Right atrium auricular region (tissue), 2 donors: Measurements from ENCODE around the gene QSOX2. TPM values are rescaled to one million over a fixed set of nuclear protein-coding genes. Genes with fewer than 3 reads are reported as not detected.

Experiments used
- DNase-seq: peaks from one replicate; pipeline ENCODE4 v3.0.0-alpha.2; 2019; ENCODE audit warnings: low spot score
- H3K27ac ChIP-seq, 2 donors: fragments of 200-600 bp; sonication (generic); 1 replicate in 1 of 2; 2 replicates in 1 of 2; pipeline ENCODE4 v1.5.1; 2016 to 2019
- H3K27me3 ChIP-seq, 2 donors: fragments of 200-600 bp; sonication (generic); one replicate each; pipeline versions ENCODE4 v1.5.1 to v1.6.0; 2017 to 2019
- H3K36me3 ChIP-seq: fragments of 200-600 bp; sonication (generic); one replicate; pipeline ENCODE4 v1.5.1; 2016
- H3K4me1 ChIP-seq, 2 donors: fragments of 200-600 bp; sonication (generic); one replicate each; pipeline versions ENCODE4 v1.5.1 to v1.6.0; 2017 to 2019
- H3K4me3 ChIP-seq, 2 donors: fragments of 200-600 bp; sonication (generic); 1 replicate in 1 of 2; 2 replicates in 1 of 2; pipeline ENCODE4 v1.5.1; 2017 to 2019; ENCODE audit warnings: mild to moderate bottlenecking in 1 of 2, moderate library complexity in 1 of 2
- H3K9me3 ChIP-seq, 2 donors: fragments of 200-600 bp; sonication (generic); one replicate each; pipeline ENCODE4 v1.5.1; 2019
- total RNA-seq, 2 donors: library from RNA; depleted of rRNA; stranded (reverse); fragments of >200 nt; gene quantifications; one replicate each; pipeline ENCODE4 v1.1.0, GENCODE V29; 2016
- TF ChIP-seq, protein P1 (sequence below), 2 donors: fragments of 200-600 bp; sonication (generic); IDR thresholded peaks; one replicate each; pipeline ENCODE4 v1.5.1; 2019; ENCODE audit warnings: antibody characterized with exemption in 2 of 2

Gene QSOX2
- total RNA-seq, 2 donors from 2014 or later, result 3.2 to 6.3 TPM

DNA sequence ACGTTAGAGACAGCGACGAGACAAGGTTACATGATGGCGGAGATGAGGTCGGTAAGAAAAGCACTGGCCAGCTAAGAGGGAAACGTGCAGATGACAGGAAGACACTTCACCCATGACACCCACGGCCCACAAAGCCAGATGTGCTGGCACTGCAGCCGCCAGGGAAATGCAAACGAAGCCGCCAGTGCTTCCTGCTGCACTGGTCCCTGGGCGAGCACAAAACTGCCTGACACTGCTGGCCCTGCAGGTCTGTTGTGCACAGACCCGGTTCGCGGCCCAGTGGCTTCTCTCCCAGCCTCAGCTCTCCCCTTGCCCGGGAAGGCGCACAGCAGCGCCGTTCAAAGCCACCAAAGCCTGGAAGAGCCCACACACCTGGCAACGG lies 20.3 kb downstream of the QSOX2 start:
- no peak for DNase-seq
- TF ChIP-seq, protein P1, sequence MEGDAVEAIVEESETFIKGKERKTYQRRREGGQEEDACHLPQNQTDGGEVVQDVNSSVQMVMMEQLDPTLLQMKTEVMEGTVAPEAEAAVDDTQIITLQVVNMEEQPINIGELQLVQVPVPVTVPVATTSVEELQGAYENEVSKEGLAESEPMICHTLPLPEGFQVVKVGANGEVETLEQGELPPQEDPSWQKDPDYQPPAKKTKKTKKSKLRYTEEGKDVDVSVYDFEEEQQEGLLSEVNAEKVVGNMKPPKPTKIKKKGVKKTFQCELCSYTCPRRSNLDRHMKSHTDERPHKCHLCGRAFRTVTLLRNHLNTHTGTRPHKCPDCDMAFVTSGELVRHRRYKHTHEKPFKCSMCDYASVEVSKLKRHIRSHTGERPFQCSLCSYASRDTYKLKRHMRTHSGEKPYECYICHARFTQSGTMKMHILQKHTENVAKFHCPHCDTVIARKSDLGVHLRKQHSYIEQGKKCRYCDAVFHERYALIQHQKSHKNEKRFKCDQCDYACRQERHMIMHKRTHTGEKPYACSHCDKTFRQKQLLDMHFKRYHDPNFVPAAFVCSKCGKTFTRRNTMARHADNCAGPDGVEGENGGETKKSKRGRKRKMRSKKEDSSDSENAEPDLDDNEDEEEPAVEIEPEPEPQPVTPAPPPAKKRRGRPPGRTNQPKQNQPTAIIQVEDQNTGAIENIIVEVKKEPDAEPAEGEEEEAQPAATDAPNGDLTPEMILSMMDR (IDR thresholded peaks at IDR 0.05), result no peak
- Histone ChIP-seq H3K4me1 (no peaks in the 10 kb centered on the region), H3K9me3 (no peaks in the 10 kb centered on the region), H3K27ac (no peak overlapping the region), H3K36me3 (peaks cover 17% of the 10 kb centered on the region), H3K4me3 (no peak overlapping the region), H3K27me3 (no peaks in the 10 kb centered on the region)

DNA sequence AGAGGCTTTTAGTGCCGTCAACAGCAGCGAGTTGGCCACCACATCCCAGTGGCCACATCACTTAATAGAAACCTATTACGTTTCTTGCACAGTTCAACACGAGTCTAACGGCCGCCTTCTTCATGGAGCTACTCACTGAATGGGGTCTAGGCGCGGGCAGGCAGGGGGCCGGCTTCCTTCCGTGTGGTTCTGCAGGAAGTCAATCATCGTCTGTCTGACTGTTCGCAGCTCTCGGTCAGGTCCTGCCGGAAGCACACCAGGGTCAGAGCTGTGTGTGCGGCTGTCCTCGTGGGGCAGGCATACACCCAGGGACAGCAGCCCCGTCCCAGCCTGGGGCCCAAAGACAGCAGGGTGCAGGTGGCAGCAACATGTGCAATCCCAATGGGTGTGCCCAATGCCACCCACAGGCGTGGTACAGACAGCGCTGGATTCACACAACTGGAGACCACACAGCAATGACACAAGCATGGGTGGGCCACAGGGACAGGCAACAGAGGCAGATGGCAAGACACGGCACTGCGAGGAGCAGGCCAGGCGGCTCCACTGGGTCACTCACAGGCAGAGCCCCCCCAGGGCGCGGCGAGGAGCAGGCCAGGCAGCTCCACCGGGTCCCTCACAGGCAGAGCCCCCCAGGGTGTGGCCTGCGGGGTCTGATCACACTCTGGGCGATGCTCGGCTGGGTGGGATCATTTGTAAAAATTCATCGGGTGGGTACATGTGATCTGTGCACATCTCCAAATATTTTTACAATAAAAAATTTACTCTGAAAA lies 21.6 kb downstream of the QSOX2 start:
- Histone ChIP-seq H3K27me3 (no peaks in the 10 kb centered on the region), H3K4me3 (no peak overlapping the region), H3K4me1 (no peaks in the 10 kb centered on the region), H3K9me3 (no peaks in the 10 kb centered on the region), H3K27ac (no peak overlapping the region), H3K36me3 (peaks cover 23% of the 10 kb centered on the region)
- DNase-seq, result no peak
- TF ChIP-seq, protein P1 (IDR thresholded peaks at IDR 0.05), result no peak

DNA sequence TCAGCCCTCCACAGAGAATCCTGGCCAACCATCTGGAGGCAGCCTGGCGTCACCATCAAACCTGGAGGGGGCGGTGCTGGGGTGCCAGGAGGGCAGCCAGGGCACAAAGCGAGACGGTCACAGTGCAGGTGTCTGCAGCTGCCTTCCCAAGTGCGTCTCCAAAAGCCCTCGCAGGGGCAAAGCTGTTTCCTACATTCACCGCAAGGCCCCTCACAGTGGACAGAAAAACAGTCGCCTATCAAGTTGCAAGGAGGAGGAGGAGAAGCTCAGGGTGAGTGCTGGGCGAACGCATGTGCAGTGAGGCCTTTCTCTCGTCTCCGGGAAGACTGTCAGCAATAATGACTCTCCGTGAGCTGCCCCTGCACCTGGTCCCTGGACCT lies 22.7 kb downstream of the QSOX2 start:
- no peaks in the 10 kb centered on the region for H3K27me3 ChIP-seq
- H3K4me1 ChIP-seq, result no peaks in the 10 kb centered on the region
- TF ChIP-seq, protein P1 (IDR thresholded peaks at IDR 0.05), result no peak
- no peaks in the 10 kb centered on the region for H3K9me3 ChIP-seq
- H3K4me3 ChIP-seq, result no peak overlapping the region
- H3K27ac ChIP-seq, result no peak overlapping the region
- H3K36me3 ChIP-seq, result peaks cover 33% of the 10 kb centered on the region
- DNase-seq, result no peak

DNA sequence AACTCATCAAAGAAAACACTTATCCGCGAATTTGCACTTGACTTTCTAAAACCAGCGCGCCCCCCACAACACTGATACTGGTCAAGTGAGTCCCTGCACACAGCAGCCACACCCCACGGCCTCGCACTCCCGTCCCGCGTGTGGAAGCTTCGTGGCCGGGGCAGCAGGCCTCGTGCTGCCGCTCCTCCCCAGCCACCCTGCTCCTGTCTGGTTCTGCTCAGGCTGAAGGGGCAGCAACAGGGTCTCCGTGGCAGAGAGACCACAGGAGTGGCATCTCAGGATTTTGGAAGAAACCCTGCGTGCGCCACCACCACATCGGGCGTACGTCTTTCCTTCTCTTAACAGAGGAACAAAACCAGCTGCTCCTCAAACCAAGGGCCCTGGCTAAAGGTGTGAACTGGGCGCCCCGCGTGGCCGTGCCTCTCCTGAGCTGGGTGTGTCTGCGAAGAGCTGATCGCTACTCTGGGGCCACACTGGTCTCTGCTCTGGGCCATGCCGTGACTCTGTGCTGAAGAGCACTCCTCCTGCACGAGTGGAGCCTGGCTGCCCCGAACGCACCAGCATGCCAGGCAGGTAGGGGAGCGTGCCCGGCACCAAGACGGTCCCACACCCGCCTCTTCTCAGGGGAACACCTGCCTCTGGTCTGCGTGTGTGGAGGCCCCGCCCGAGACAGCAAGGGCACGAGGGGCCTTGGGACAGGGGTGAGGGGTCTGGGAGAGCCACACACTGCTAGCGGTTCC lies 23.3 kb downstream of the QSOX2 start:
- no peak for DNase-seq
- Histone ChIP-seq H3K4me1 (no peaks in the 10 kb centered on the region), H3K9me3 (no peaks in the 10 kb centered on the region), H3K27ac (no peak overlapping the region), H3K4me3 (no peak overlapping the region), H3K36me3 (peaks cover 39% of the 10 kb centered on the region), H3K27me3 (no peaks in the 10 kb centered on the region)
- TF ChIP-seq, protein P1 (IDR thresholded peaks at IDR 0.05), result no peak

DNA sequence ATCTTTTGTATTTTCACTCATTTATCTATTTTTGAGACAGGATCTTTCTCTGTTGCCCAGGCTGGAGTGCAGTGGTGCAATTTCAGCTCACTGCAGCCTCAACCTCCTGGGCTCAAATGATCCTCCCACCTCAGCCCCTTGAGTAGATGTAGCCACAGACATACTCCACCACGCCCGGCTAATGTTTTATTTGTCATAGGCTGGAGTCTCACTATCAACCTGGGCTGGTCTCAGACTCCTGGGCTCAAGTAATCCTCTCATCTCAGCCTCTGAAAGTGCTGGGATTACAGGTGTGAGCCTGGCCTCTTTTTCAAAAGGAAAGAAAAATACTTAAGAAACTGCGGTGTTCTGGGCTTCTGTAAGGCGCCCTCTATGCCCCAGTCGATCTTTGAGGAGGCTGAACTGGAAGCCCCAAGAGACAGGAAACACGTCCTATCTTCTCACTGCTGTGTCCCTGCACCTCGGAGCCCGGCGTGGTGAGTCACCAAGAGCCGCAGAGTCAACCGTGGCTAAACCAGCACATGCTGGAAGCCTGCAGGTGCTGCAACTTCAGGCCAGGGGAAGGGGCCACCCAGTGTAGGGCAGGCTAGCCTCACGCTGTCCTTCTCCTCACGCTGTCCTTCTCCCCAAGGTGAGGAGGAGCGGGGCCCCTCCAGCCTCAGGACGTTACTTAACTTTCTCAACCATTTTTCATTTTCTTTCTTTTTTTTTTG lies 25.4 kb downstream of the QSOX2 start:
- no peaks in the 10 kb centered on the region for H3K27me3 ChIP-seq
- peaks cover 57% of the 10 kb centered on the region for H3K36me3 ChIP-seq
- TF ChIP-seq, protein P1 (IDR thresholded peaks at IDR 0.05), result no peak
- H3K4me3 ChIP-seq, result no peak overlapping the region
- DNase-seq, result no peak
- no peak overlapping the region for H3K27ac ChIP-seq
- H3K9me3 ChIP-seq, result no peaks in the 10 kb centered on the region
- H3K4me1 ChIP-seq, result no peaks in the 10 kb centered on the region
